ENCODE measurements around the gene TMEM51.

The TMEM51 gene

DNA sequence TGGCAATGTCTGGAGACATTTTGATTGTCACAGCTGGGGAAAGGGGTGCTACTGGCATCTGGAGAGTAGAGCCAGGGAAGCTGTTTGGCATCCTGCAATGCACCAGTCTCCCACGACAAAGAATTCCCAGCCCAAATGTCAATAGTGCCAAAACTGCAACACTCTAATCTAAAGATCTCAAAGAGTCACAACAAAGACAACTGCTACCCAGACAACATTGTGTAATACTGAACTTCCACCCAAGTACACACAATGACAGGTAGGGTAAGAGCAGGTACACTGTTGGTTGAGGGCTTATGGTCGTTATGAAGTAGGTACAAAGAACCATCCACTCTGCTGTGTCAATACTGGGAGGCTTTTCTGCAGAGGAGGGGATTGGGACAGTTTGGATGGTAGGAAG lies 8.2 kb upstream of the TMEM51 start:
- WGBS (ENCODE audit: insufficient coverage, insufficient read length) = no CpG with 5 or more reads among the region's 2 CpGs

DNA sequence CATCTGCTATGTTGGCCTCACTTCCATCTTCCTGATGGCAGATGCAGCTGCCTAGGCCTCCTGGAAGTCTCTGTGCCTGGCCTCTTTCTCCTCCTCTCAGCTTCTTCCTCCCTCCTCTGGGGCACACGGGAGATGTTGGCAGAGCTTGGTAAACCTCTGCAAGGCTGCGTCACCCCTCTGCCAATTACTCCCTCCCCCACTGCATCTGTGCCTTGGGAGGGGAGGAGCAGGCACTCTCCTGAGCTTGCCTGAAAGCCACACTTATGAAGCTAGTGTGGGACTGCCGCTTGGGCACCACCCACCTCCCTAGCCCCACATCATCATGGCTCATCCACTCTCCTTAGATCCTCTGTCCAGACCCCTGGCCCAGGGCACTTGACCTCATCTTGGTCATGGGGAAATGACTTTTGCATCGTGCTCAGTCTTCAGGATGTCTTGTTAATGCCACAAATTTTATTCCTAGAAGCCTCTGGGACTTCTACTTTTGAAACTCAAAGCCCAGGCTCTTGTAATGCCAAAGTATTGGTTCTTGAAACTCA lies 7.3 kb upstream of the TMEM51 start:
- no peaks in the 10 kb centered on the region for H3K36me3 ChIP-seq (ENCODE audit: control insufficient read depth, insufficient read depth, low read length)
- no peak for DNase-seq (ENCODE audit: low read depth, low spot score)
- H3K4me1 ChIP-seq (ENCODE audit: control insufficient read depth, insufficient read depth, low read length) = no peaks in the 10 kb centered on the region
- no peaks in the 10 kb centered on the region for H3K27me3 ChIP-seq (ENCODE audit: control insufficient read depth, insufficient read depth, low read length)
- no peaks in the 10 kb centered on the region for H3K9me3 ChIP-seq (ENCODE audit: control insufficient read depth, insufficient read depth, low read length)
- no CpG with 5 or more reads among the region's 4 CpGs for WGBS (ENCODE audit: insufficient coverage, insufficient read length)
- H3K4me3 ChIP-seq (ENCODE audit: low read length) = no peak overlapping the region
- no peak overlapping the region for H3K27ac ChIP-seq (ENCODE audit: low read length)

More for the DNA sequence above, 8.2 kb upstream of the TMEM51 start:
- no peak overlapping the region for H3K27ac ChIP-seq (ENCODE audit: low read length)
- no peaks in the 10 kb centered on the region for H3K4me1 ChIP-seq (ENCODE audit: control insufficient read depth, insufficient read depth, low read length)
- no peak for DNase-seq (ENCODE audit: low read depth, low spot score)
- no peaks in the 10 kb centered on the region for H3K27me3 ChIP-seq (ENCODE audit: control insufficient read depth, insufficient read depth, low read length)
- H3K9me3 ChIP-seq (ENCODE audit: control insufficient read depth, insufficient read depth, low read length) = no peaks in the 10 kb centered on the region
- no peaks in the 10 kb centered on the region for H3K36me3 ChIP-seq (ENCODE audit: control insufficient read depth, insufficient read depth, low read length)
- no peak overlapping the region for H3K4me3 ChIP-seq (ENCODE audit: low read length)

GRCh38 chr1:15146971-15147376 lies 6.6 kb upstream of the TMEM51 start:
- DNase-seq (ENCODE audit: low read depth, low spot score) = no peak
- H3K36me3 ChIP-seq (ENCODE audit: control insufficient read depth, insufficient read depth, low read length) = no peaks in the 10 kb centered on the region
- no CpG with 5 or more reads among the region's 4 CpGs for WGBS (ENCODE audit: insufficient coverage, insufficient read length)
- H3K4me3 ChIP-seq (ENCODE audit: low read length) = no peak overlapping the region
- H3K27me3 ChIP-seq (ENCODE audit: control insufficient read depth, insufficient read depth, low read length) = no peaks in the 10 kb centered on the region
- H3K9me3 ChIP-seq (ENCODE audit: control insufficient read depth, insufficient read depth, low read length) = no peaks in the 10 kb centered on the region
- H3K27ac ChIP-seq (ENCODE audit: low read length) = no peak overlapping the region
- no peaks in the 10 kb centered on the region for H3K4me1 ChIP-seq (ENCODE audit: control insufficient read depth, insufficient read depth, low read length)

DNA sequence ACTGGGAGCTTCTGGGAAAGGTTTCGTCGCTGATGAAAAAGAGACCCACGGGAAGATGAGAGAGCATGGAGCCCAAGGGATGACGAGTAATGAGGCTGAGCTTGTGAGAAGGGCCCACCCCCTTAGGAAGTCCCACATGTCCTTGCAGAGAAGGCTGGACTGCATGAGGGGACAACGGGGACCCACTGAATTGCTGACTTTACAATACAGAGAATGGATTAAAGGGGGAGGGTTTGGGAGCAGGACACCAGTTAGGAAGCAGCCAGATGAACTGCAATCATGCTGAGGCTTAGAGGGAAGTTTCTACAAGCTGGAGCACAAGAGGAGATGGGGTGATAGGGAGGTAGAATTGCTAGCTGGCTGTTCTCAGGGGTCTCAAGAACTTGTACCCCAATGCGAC lies 5.5 kb upstream of the TMEM51 start:
- no peaks in the 10 kb centered on the region for H3K4me1 ChIP-seq (ENCODE audit: control insufficient read depth, insufficient read depth, low read length)
- no peaks in the 10 kb centered on the region for H3K27me3 ChIP-seq (ENCODE audit: control insufficient read depth, insufficient read depth, low read length)

GRCh38 chr1:15148475-15148874 lies 5.1 kb upstream of the TMEM51 start:
- H3K27me3 ChIP-seq (ENCODE audit: control insufficient read depth, insufficient read depth, low read length) = no peaks in the 10 kb centered on the region
- no peaks in the 10 kb centered on the region for H3K36me3 ChIP-seq (ENCODE audit: control insufficient read depth, insufficient read depth, low read length)
- no peak overlapping the region for H3K4me3 ChIP-seq (ENCODE audit: low read length)
- no peaks in the 10 kb centered on the region for H3K9me3 ChIP-seq (ENCODE audit: control insufficient read depth, insufficient read depth, low read length)
- H3K4me1 ChIP-seq (ENCODE audit: control insufficient read depth, insufficient read depth, low read length) = no peaks in the 10 kb centered on the region
- no peak overlapping the region for H3K27ac ChIP-seq (ENCODE audit: low read length)
- no CpG with 5 or more reads among the region's 9 CpGs for WGBS (ENCODE audit: insufficient coverage, insufficient read length)
- DNase-seq (ENCODE audit: low read depth, low spot score) = no peak

More for the DNA sequence above, 5.5 kb upstream of the TMEM51 start:
- Histone ChIP-seq H3K27ac (ENCODE audit: low read length) (no peak overlapping the region), H3K9me3 (ENCODE audit: control insufficient read depth, insufficient read depth, low read length) (no peaks in the 10 kb centered on the region), H3K36me3 (ENCODE audit: control insufficient read depth, insufficient read depth, low read length) (no peaks in the 10 kb centered on the region), H3K4me3 (ENCODE audit: low read length) (no peak overlapping the region)
- no peak for DNase-seq (ENCODE audit: low read depth, low spot score)
- WGBS (ENCODE audit: insufficient coverage, insufficient read length) = no CpG with 5 or more reads among the region's 6 CpGs

GRCh38 chr1:15148941-15149340 lies 4.6 kb upstream of the TMEM51 start:
- H3K27ac ChIP-seq (ENCODE audit: low read length) = no peak overlapping the region

GRCh38 chr1:15150376-15150775 lies 3.2 kb upstream of the TMEM51 start:
- Histone ChIP-seq H3K9me3 (ENCODE audit: control insufficient read depth, insufficient read depth, low read length) (no peaks in the 10 kb centered on the region), H3K27me3 (ENCODE audit: control insufficient read depth, insufficient read depth, low read length) (no peaks in the 10 kb centered on the region; the same call in 1 of the 2 replicates), H3K36me3 (ENCODE audit: control insufficient read depth, insufficient read depth, low read length) (no peaks in the 10 kb centered on the region), H3K4me1 (ENCODE audit: control insufficient read depth, insufficient read depth, low read length) (peaks cover 2% of the 10 kb centered on the region), H3K27ac (ENCODE audit: low read length) (no peak overlapping the region), H3K4me3 (ENCODE audit: low read length) (no peak overlapping the region)
- no peak for DNase-seq (ENCODE audit: low read depth, low spot score)
- WGBS (ENCODE audit: insufficient coverage, insufficient read length) = no CpG with 5 or more reads among the region's 3 CpGs

More at GRCh38 chr1:15148941-15149340, 4.6 kb upstream of the TMEM51 start:
- H3K4me1 ChIP-seq (ENCODE audit: control insufficient read depth, insufficient read depth, low read length) = no peaks in the 10 kb centered on the region
- no CpG with 5 or more reads among the region's 1 CpG for WGBS (ENCODE audit: insufficient coverage, insufficient read length)
- no peaks in the 10 kb centered on the region for H3K36me3 ChIP-seq (ENCODE audit: control insufficient read depth, insufficient read depth, low read length)
- no peak overlapping the region for H3K4me3 ChIP-seq (ENCODE audit: low read length)
- H3K27me3 ChIP-seq (ENCODE audit: control insufficient read depth, insufficient read depth, low read length) = no peaks in the 10 kb centered on the region
- H3K9me3 ChIP-seq (ENCODE audit: control insufficient read depth, insufficient read depth, low read length) = no peaks in the 10 kb centered on the region
- no peak for DNase-seq (ENCODE audit: low read depth, low spot score)

GRCh38 chr1:15151377-15151806 lies 2.2 kb upstream of the TMEM51 start:
- Histone ChIP-seq H3K4me3 (ENCODE audit: low read length) (no peak overlapping the region), H3K36me3 (ENCODE audit: control insufficient read depth, insufficient read depth, low read length) (no peaks in the 10 kb centered on the region), H3K27ac (ENCODE audit: low read length) (no peak overlapping the region), H3K27me3 (ENCODE audit: control insufficient read depth, insufficient read depth, low read length) (no peaks in the 10 kb centered on the region; the same call in 1 of the 2 replicates), H3K9me3 (ENCODE audit: control insufficient read depth, insufficient read depth, low read length) (no peaks in the 10 kb centered on the region), H3K4me1 (ENCODE audit: control insufficient read depth, insufficient read depth, low read length) (peaks cover 2% of the 10 kb centered on the region)
- WGBS (ENCODE audit: insufficient coverage, insufficient read length) = no CpG with 5 or more reads among the region's 5 CpGs
- DNase-seq (ENCODE audit: low read depth, low spot score) = no peak

DNA sequence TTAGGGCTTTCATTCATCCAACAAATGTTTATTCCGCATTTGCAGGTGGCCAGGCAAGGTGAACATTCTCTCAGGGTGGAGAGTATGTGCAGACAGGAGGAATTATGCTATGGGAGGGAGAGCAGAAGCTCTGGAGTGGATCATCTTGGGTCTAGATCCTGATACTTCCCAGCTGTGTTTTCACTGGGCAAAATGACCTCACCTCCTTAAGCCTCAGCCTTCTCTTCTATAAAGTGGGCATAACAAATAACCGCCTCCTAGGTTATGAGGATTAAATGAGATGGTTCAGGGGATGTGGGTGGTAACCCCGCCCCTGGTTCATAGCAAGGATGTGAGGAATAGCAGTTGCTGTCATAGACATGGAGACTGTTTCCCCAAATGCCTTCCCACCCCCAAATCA lies 1.7 kb upstream of the TMEM51 start:
- WGBS (ENCODE audit: insufficient coverage, insufficient read length) = no CpG with 5 or more reads among the region's 3 CpGs
- Histone ChIP-seq H3K4me1 (ENCODE audit: control insufficient read depth, insufficient read depth, low read length) (peaks cover 2% of the 10 kb centered on the region), H3K27me3 (ENCODE audit: control insufficient read depth, insufficient read depth, low read length) (no peaks in the 10 kb centered on the region; the same call in 1 of the 2 replicates), H3K4me3 (ENCODE audit: low read length) (peak overlapping the region; percentile 81; the same call in 1 of the 2 replicates), H3K36me3 (ENCODE audit: control insufficient read depth, insufficient read depth, low read length) (no peaks in the 10 kb centered on the region), H3K27ac (ENCODE audit: low read length) (no peak overlapping the region), H3K9me3 (ENCODE audit: control insufficient read depth, insufficient read depth, low read length) (no peaks in the 10 kb centered on the region)
- DNase-seq (ENCODE audit: low read depth, low spot score) = no peak

DNA sequence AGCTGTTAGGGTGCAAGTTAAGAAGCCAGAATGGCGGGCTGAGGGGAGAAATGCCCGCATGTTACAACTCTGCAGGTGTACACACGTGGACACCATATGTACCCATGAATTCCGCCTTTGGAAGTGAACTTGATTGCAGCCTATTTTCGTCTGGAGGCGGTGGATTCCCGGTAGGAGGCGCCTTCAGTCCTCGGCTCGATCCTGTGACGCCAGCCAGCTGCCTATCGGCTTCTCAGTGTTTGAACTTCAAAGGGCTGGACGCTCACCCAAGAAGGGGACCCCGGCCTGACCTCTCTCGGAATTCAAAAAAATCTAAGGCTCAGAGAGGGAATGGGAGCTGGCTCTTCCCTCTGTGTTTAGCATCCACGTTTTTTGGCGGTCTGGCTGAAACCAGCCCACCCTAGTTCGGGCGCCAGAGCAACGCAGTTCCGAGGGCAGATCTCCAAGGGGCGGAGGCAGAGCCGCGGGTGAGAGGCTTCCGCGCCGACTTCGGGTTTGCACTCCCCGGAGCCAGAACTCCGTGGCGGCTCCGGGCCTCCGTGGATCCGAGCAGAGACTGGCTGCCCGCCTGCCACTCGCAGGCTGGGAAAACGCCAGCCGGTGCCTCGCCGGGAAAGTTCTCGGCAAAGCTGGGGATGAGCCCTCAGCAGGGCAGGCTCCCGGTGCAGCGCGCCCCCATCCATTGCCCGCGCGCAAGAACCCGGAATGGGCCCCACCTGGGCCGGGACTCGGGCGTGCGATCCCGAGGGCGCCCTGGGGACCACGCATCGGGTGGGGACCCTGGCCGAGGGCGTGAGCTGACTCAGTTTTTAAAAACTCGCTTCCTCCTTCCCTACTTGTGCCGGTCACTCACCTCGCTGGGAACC lies 996 bp upstream of the TMEM51 start:
- Histone ChIP-seq H3K27ac (ENCODE audit: low read length) (no peak overlapping the region), H3K36me3 (ENCODE audit: control insufficient read depth, insufficient read depth, low read length) (no peaks in the 10 kb centered on the region), H3K9me3 (ENCODE audit: control insufficient read depth, insufficient read depth, low read length) (no peaks in the 10 kb centered on the region), H3K27me3 (ENCODE audit: control insufficient read depth, insufficient read depth, low read length) (no peaks in the 10 kb centered on the region; the same call in 1 of the 2 replicates), H3K4me1 (ENCODE audit: control insufficient read depth, insufficient read depth, low read length) (peaks cover 2% of the 10 kb centered on the region), H3K4me3 (ENCODE audit: low read length) (peak overlapping the region; percentile 81)
- peak; percentile 55 for DNase-seq (ENCODE audit: low read depth, low spot score)
- WGBS (ENCODE audit: insufficient coverage, insufficient read length) = no CpG with 5 or more reads among the region's 61 CpGs

Data from iPS DF 6.9 (cell line).